ENCODE results near the gene ATG3.

- TF ChIP-seq CTCF (optimal IDR thresholded peaks at IDR 0.05 in 1 of 3, IDR thresholded peaks at IDR 0.05 in 1 of 3, conservative IDR thresholded peaks at IDR 0.05 in 1 of 3; ENCODE audit: extremely low read depth in 1 of 3, insufficient read depth in 2 of 3, low read length in 3 of 3) (no peak), EZH2 (IDR thresholded peaks at IDR 0.05; ENCODE audit: low read length) (no peak)
Observed at GRCh38 chr3:112496366-112497067, 65.2 kb downstream of the ATG3 start.
